Breast epithelium (tissue), 4 donors: ENCODE measurements around the gene CD55. TPM values are rescaled to one million over a fixed set of nuclear protein-coding genes. Genes with fewer than 3 reads are reported as not detected.
A peak's percentile ranks its signal among the peaks of the same experiment; 100 is the strongest.
"Not testable (repeated sequence)": the region's sequence is repeated elsewhere in the genome, so short reads cannot be mapped to it uniquely, and the experiment has no call there.

ENCODE experiments used
- DNase-seq, 2 donors: peaks; one replicate each; pipeline ENCODE4 v3.0.0-alpha.2; 2019; ENCODE audit warnings: low spot score in 2 of 2
- H3K27ac ChIP-seq, 2 donors: fragments of 200-600 bp; sonication (generic) in 1 of 2; one replicate each; pipeline ENCODE4 v1.5.1; 2016 to 2019; ENCODE audit warnings: mild to moderate bottlenecking in 1 of 2
- H3K27me3 ChIP-seq, 2 donors: fragments of 200-600 bp; sonication (generic) in 1 of 2; one replicate each; pipeline versions ENCODE4 v1.5.1 to v1.6.0; 2017 to 2019; ENCODE audit warnings: control low read depth in 1 of 2, mild to moderate bottlenecking in 1 of 2
- H3K36me3 ChIP-seq: fragments of 200-600 bp; one replicate; pipeline ENCODE4 v1.5.1; 2019
- H3K4me1 ChIP-seq, 2 donors: fragments of 200-600 bp; sonication (generic); one replicate each; pipeline ENCODE4 v1.5.1; 2016 to 2019; ENCODE audit warnings: control low read depth in 1 of 2
- H3K4me3 ChIP-seq, 3 donors: fragments of 200-600 bp; sonication (generic); 1 replicate in 2 of 3; 2 replicates in 1 of 3; pipeline ENCODE4 v1.5.1; 2016 to 2019; ENCODE audit warnings: mild to moderate bottlenecking in 3 of 3, moderate library complexity in 2 of 3
- H3K9me3 ChIP-seq, 2 donors: fragments of 200-600 bp; sonication (generic) in 1 of 2; one replicate each; pipeline ENCODE4 v1.5.1; 2016 to 2019; ENCODE audit warnings: control low read depth in 1 of 2
- CTCF ChIP-seq, 3 donors: fragments of 450-650 bp; IDR thresholded peaks; one replicate each; pipeline ENCODE4 v1.5.1; 2016 to 2017; ENCODE audit warnings: antibody characterized with exemption in 3 of 3, mild to moderate bottlenecking in 3 of 3, moderate library complexity in 3 of 3
- POLR2A ChIP-seq: fragments of 450-650 bp; IDR thresholded peaks from one replicate; pipeline ENCODE4 v1.6.1; 2016; ENCODE audit warnings: antibody characterized with exemption, mild to moderate bottlenecking, moderate library complexity
- POLR2AphosphoS5 ChIP-seq, 3 donors: sonication (generic); formaldehyde crosslinking; IDR thresholded peaks; one replicate each; pipeline ENCODE4 v1.6.1; 2017; ENCODE audit warnings: antibody characterized with exemption in 3 of 3
- intact Hi-C: fragments of 100-400 bp; cut with DNase I; formaldehyde crosslinking; loops from one replicate; pipeline ENCODE4 v1.15.1; 2023; ENCODE audit warnings: low total_unique reads
- total RNA-seq, 3 donors: library from RNA; depleted of rRNA; stranded (reverse); fragments of >200 nt; gene quantifications; one replicate each; pipeline ENCODE4 v1.1.0, GENCODE V29; 2016

The CD55 gene
- total RNA-seq, 3 donors from 2014 or later, result 65.4 to 132 (median 67.8) TPM

GRCh38 chr1:207316141-207316540 lies 5.3 kb upstream of the CD55 start:
- no peak overlapping the region for H3K4me3 ChIP-seq
- H3K4me1 ChIP-seq, result no peaks in the 10 kb centered on the region
- TF ChIP-seq CTCF (IDR thresholded peaks at IDR 0.05), result peak in 2 of 3 donors; percentile 8 to 28
- TF ChIP-seq POLR2AphosphoS5 (IDR thresholded peaks at IDR 0.05), result no peak
- H3K27me3 ChIP-seq, result no peaks in the 10 kb centered on the region
- DNase-seq, result peak; percentile 63 to 69
- peak overlapping the region in 1 of 2 donors; percentile 98 for H3K27ac ChIP-seq
- intact Hi-C loops, result no loop called here
- no peaks in the 10 kb centered on the region for H3K36me3 ChIP-seq
- H3K9me3 ChIP-seq, result no peaks in the 10 kb centered on the region

GRCh38 chr1:207316622-207317391 lies 4.7 kb upstream of the CD55 start:
- no peaks in the 10 kb centered on the region for H3K36me3 ChIP-seq
- H3K4me1 ChIP-seq, result no peaks in the 10 kb centered on the region
- intact Hi-C loops, result no loop called here
- no peaks in the 10 kb centered on the region for H3K9me3 ChIP-seq
- peak; percentile 59 to 91 for DNase-seq
- TF ChIP-seq POLR2AphosphoS5 (IDR thresholded peaks at IDR 0.05) (peak; percentile 34 to 88 (median 81)), CTCF (IDR thresholded peaks at IDR 0.05) (no peak)
- no peaks in the 10 kb centered on the region for H3K27me3 ChIP-seq
- H3K4me3 ChIP-seq, result peak overlapping the region in 2 of 3 donors; percentile 17 to 26
- H3K27ac ChIP-seq, result peak overlapping the region; percentile 78 to 98

- H3K9me3 ChIP-seq, result no peaks in the 10 kb centered on the region
- H3K4me3 ChIP-seq, result no peak overlapping the region
- H3K27ac ChIP-seq, result peak overlapping the region; percentile 78 to 98
- H3K27me3 ChIP-seq, result no peaks in the 10 kb centered on the region
- no peak for DNase-seq
- no peaks in the 10 kb centered on the region for H3K36me3 ChIP-seq
- intact Hi-C loops, result no loop called here
- TF ChIP-seq POLR2A, result no peak
- TF ChIP-seq CTCF (IDR thresholded peaks at IDR 0.05), result no peak
- no peak for TF ChIP-seq POLR2AphosphoS5 (IDR thresholded peaks at IDR 0.05)
- H3K4me1 ChIP-seq, result no peaks in the 10 kb centered on the region
Observed at GRCh38 chr1:207317561-207317960, 3.9 kb upstream of the CD55 start.

- no peak overlapping the region for H3K4me3 ChIP-seq
- no peaks in the 10 kb centered on the region for H3K27me3 ChIP-seq
- intact Hi-C loops, result no loop called here
- TF ChIP-seq POLR2A, result no peak
- TF ChIP-seq CTCF (IDR thresholded peaks at IDR 0.05), result no peak
- no peak for TF ChIP-seq POLR2AphosphoS5 (IDR thresholded peaks at IDR 0.05)
- DNase-seq, result no peak
- peak overlapping the region; percentile 16 to 98 for H3K27ac ChIP-seq
- no peaks in the 10 kb centered on the region for H3K9me3 ChIP-seq
- no peaks in the 10 kb centered on the region for H3K36me3 ChIP-seq
- H3K4me1 ChIP-seq, result no peaks in the 10 kb centered on the region
Observed at GRCh38 chr1:207318072-207318619, 3.3 kb upstream of the CD55 start.

- H3K36me3 ChIP-seq, result no peaks in the 10 kb centered on the region
- no peak for TF ChIP-seq POLR2A
- TF ChIP-seq POLR2AphosphoS5 (IDR thresholded peaks at IDR 0.05), result no peak
- TF ChIP-seq CTCF (IDR thresholded peaks at IDR 0.05), result no peak
- no peaks in the 10 kb centered on the region for H3K9me3 ChIP-seq
- no peak overlapping the region for H3K4me3 ChIP-seq
- no peak for DNase-seq
- no peaks in the 10 kb centered on the region for H3K4me1 ChIP-seq
- peak overlapping the region; percentile 98 for H3K27ac ChIP-seq
- no peaks in the 10 kb centered on the region for H3K27me3 ChIP-seq
- intact Hi-C loops, result no loop called here
Observed at GRCh38 chr1:207319199-207319598, 2.3 kb upstream of the CD55 start.

- H3K4me1 ChIP-seq, H3K27me3 ChIP-seq, intact Hi-C loops, H3K9me3 ChIP-seq, H3K36me3 ChIP-seq, H3K4me3 ChIP-seq, DNase-seq: not testable (repeated sequence)
- H3K27ac ChIP-seq, result peak overlapping the region; percentile 98
Observed at GRCh38 chr1:207320105-207320504, 1.4 kb upstream of the CD55 start.
